ENCODE results near the gene ZFYVE28.

Gene ZFYVE28

GRCh38 chr4:2428496-2429213, 10.2 kb upstream of the ZFYVE28 start:
- DNase-seq (ENCODE audit: low read depth in 2 of 2), result no peak

GRCh38 chr4:2427383-2428334, 9.2 kb upstream of the ZFYVE28 start:
- no peak for DNase-seq (ENCODE audit: low read depth in 2 of 2)

- DNase-seq (ENCODE audit: low read depth in 2 of 2), result no peak
These were observed 8.3 kb upstream of the ZFYVE28 start for GRCh38 chr4:2426711-2427275.

- no peak for DNase-seq (ENCODE audit: low read depth in 2 of 2)
These were observed 7.6 kb upstream of the ZFYVE28 start for GRCh38 chr4:2426069-2426397.

- no peak for DNase-seq (ENCODE audit: low read depth in 2 of 2)
These were observed 7.1 kb upstream of the ZFYVE28 start for GRCh38 chr4:2425386-2426068.

- no peak for DNase-seq (ENCODE audit: low read depth in 2 of 2)
These were observed 6.1 kb upstream of the ZFYVE28 start for GRCh38 chr4:2424581-2424980.

- no peak for DNase-seq (ENCODE audit: low read depth in 2 of 2)
These were observed 5.2 kb upstream of the ZFYVE28 start for GRCh38 chr4:2423695-2424094.

GRCh38 chr4:2423066-2423465, 4.6 kb upstream of the ZFYVE28 start:
- no peak for DNase-seq (ENCODE audit: low read depth in 2 of 2)

GRCh38 chr4:2421928-2422327, 3.5 kb upstream of the ZFYVE28 start:
- DNase-seq (ENCODE audit: low read depth in 2 of 2), result no peak

GRCh38 chr4:2419814-2420213, 1.4 kb upstream of the ZFYVE28 start:
- DNase-seq (ENCODE audit: low read depth in 2 of 2), result no peak

GRCh38 chr4:2418650-2419571, 466 bp upstream of the ZFYVE28 start, which contains the start of gene CFAP99:
TSS of gene CFAP99 (plus strand) at chr4:2418955.
- peak; percentile 71 to 77 for DNase-seq (ENCODE audit: low read depth in 2 of 2)

- DNase-seq (ENCODE audit: low read depth in 2 of 2), result no peak
These were observed 1.1 kb downstream of the ZFYVE28 start for GRCh38 chr4:2417226-2417764.

GRCh38 chr4:2416564-2417225, 1.8 kb downstream of the ZFYVE28 start:
- DNase-seq (ENCODE audit: low read depth in 2 of 2), result no peak

- DNase-seq (ENCODE audit: low read depth in 2 of 2), result no peak
These were observed 2.4 kb downstream of the ZFYVE28 start for GRCh38 chr4:2415881-2416563.

GRCh38 chr4:2415213-2415612, 3.2 kb downstream of the ZFYVE28 start:
- DNase-seq (ENCODE audit: low read depth in 2 of 2), result no peak

- DNase-seq (ENCODE audit: low read depth in 2 of 2), result no peak
These were observed 4.4 kb downstream of the ZFYVE28 start for GRCh38 chr4:2413821-2414610.

- DNase-seq (ENCODE audit: low read depth in 2 of 2), result peak; percentile 36 to 40
These were observed 5.3 kb downstream of the ZFYVE28 start for GRCh38 chr4:2412885-2413716.

GRCh38 chr4:2412534-2412884, 5.9 kb downstream of the ZFYVE28 start:
- no peak for DNase-seq (ENCODE audit: low read depth in 2 of 2)
